Measurements from ENCODE around the gene RPS24. TPM values are rescaled to one million over a fixed set of nuclear protein-coding genes. Genes with fewer than 3 reads are reported as not detected.

The RPS24 gene
- total and polyA plus RNA-seq, 2 of the 13 experiments (the other 11 are each of a cell fraction or from before 2014, with no cell fraction given), result 2,690 to 3,319 TPM

DNA sequence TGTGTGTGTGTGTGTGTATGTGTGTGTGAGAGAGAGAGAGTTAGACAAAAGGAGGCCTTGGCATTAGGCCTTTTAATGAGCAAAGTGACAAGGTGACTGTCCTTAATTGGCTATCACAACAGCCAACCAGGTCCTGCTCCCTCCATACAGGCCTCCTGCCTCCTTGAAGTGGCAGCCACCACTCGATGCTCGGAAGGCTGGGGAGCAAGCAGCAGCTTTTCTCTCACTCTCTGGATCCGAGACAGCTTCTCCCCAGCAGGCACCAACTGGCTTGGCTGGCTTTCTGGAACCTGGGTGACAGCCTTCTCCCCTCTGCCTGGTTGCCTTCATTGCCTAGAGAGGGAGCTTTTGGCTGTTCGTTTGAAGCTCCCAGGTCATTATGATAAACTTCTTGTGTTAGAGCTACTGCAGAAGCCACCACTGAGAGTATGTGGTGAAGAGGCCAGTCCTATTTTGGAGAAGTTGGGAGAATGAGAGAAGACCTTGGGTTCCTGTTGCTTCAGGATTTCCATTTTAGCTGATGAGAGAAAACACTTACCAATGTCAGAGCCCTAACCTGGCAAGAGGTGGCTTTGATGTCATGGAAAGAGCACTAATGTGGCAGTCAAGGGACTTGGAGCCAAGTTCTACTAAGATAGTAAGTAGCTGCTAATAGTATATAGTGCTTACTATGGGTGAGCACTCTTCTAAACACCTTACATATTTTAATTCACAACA, 37.6 kb downstream of the RPS24 start (continued):
- TF ChIP-seq, protein P1, sequence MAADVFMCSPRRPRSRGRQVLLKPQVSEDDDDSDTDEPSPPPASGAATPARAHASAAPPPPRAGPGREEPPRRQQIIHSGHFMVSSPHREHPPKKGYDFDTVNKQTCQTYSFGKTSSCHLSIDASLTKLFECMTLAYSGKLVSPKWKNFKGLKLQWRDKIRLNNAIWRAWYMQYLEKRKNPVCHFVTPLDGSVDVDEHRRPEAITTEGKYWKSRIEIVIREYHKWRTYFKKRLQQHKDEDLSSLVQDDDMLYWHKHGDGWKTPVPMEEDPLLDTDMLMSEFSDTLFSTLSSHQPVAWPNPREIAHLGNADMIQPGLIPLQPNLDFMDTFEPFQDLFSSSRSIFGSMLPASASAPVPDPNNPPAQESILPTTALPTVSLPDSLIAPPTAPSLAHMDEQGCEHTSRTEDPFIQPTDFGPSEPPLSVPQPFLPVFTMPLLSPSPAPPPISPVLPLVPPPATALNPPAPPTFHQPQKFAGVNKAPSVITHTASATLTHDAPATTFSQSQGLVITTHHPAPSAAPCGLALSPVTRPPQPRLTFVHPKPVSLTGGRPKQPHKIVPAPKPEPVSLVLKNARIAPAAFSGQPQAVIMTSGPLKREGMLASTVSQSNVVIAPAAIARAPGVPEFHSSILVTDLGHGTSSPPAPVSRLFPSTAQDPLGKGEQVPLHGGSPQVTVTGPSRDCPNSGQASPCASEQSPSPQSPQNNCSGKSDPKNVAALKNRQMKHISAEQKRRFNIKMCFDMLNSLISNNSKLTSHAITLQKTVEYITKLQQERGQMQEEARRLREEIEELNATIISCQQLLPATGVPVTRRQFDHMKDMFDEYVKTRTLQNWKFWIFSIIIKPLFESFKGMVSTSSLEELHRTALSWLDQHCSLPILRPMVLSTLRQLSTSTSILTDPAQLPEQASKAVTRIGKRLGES (CRISPR knock-in tag; IDR thresholded peaks at IDR 0.05; ENCODE audit: borderline replicate concordance), result no peak
- TF ChIP-seq TBX2 (CRISPR knock-in tag; IDR thresholded peaks at IDR 0.05; ENCODE audit: borderline replicate concordance) (no peak), ZNF644 (CRISPR knock-in tag; IDR thresholded peaks at IDR 0.05; ENCODE audit: low read depth) (no peak), ZNF569 (CRISPR knock-in tag; IDR thresholded peaks at IDR 0.05; ENCODE audit: borderline replicate concordance) (no peak)
- TF ChIP-seq, protein P2, sequence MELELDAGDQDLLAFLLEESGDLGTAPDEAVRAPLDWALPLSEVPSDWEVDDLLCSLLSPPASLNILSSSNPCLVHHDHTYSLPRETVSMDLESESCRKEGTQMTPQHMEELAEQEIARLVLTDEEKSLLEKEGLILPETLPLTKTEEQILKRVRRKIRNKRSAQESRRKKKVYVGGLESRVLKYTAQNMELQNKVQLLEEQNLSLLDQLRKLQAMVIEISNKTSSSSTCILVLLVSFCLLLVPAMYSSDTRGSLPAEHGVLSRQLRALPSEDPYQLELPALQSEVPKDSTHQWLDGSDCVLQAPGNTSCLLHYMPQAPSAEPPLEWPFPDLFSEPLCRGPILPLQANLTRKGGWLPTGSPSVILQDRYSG (CRISPR knock-in tag; IDR thresholded peaks at IDR 0.05), result no peak
- TF ChIP-seq, protein P3, sequence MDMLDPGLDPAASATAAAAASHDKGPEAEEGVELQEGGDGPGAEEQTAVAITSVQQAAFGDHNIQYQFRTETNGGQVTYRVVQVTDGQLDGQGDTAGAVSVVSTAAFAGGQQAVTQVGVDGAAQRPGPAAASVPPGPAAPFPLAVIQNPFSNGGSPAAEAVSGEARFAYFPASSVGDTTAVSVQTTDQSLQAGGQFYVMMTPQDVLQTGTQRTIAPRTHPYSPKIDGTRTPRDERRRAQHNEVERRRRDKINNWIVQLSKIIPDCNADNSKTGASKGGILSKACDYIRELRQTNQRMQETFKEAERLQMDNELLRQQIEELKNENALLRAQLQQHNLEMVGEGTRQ (IDR thresholded peaks at IDR 0.05; ENCODE audit: low read depth, low read length), result no peak
- TF ChIP-seq, protein P3 (CRISPR knock-in tag; IDR thresholded peaks at IDR 0.05; ENCODE audit: borderline replicate concordance), result no peak

Measured in HepG2 (cell line).